ENCODE data around the gene VASN.
"Not testable (repeated sequence)": the region's sequence is repeated elsewhere in the genome, so short reads cannot be mapped to it uniquely, and the experiment has no call there.

VASN gene

DNA sequence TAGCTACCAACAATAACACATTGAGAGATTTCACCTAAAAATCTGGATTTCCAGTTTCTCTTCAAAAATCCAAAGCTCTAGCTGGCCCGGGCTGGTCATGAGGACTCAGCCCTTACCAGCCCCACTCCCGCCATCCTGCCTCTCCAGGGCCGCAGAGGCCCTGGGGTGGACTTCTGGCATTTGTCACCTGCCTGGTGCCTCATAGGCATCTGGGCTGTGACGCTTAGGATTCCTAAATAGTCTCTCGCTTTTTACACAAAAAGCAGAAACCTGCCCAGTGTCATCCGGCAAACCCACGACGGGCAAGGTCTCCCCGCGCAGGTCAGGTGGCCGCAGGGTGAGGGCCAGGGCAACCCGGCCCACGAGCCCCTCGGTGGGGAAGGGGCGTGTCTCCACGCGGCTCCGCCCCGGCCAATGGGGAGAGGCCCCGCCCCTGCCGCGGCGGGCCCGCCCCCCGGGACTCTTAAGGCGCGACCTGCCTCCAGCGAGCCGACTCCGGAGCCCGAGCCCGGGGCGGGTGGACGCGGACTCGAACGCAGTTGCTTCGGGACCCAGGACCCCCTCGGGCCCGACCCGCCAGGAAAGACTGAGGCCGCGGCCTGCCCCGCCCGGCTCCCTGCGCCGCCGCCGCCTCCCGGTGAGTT lies at the start of gene VASN:
Gene VASN (plus strand): TSS at position 492 of the 644 bp plus-strand sequence. CDS start 9,030 bp downstream, outside the sequence.
- DNase-seq (ENCODE audit: low read depth): peak; percentile 37

- DNase-seq (ENCODE audit: low read depth): no peak
Observed at GRCh38 chr16:4322121-4323052, 49.3 kb upstream of the VASN start.

DNA sequence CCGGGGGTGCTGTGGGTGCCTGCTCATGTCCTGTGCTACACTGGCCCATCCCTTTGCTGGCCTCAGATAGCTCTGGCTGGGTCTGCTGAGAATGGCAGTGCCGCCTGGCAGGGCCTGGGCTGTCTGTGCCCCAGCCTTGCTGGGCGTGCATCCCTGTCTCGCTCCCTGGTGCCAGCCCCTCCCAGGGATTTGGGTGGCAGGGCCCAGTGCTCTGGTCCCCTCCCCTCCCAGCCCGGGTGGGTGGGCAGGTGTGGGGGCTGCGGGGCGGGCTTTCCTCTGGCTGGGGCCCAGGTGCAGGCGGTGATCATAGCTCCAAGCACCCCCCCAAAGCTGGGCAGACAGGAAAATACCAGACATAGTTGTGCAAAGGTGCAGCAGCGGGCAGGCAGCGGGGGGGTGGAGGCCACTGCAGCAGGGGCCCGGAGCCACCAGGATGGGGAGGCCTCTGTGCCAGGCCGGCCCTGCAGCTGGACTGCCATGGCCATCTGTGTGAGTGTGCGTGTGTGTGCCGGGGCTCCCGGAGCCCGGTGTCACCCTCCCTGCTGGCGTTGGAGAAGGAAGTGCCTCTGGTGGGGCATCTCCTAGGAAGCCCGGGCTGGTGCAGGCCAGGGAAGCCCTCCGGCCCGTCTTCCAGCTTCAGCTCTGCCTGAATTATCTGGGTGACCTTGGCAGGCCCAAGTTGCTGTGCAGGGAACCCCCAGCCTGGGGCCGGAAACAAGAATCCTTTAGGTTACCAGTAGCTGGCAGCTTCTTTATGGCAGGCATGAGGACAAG lies 48.4 kb upstream of the VASN start:
- no peak for DNase-seq (ENCODE audit: low read depth)

- no peak for DNase-seq (ENCODE audit: low read depth)
Observed at GRCh38 chr16:4323845-4324488, 47.7 kb upstream of the VASN start.

DNA sequence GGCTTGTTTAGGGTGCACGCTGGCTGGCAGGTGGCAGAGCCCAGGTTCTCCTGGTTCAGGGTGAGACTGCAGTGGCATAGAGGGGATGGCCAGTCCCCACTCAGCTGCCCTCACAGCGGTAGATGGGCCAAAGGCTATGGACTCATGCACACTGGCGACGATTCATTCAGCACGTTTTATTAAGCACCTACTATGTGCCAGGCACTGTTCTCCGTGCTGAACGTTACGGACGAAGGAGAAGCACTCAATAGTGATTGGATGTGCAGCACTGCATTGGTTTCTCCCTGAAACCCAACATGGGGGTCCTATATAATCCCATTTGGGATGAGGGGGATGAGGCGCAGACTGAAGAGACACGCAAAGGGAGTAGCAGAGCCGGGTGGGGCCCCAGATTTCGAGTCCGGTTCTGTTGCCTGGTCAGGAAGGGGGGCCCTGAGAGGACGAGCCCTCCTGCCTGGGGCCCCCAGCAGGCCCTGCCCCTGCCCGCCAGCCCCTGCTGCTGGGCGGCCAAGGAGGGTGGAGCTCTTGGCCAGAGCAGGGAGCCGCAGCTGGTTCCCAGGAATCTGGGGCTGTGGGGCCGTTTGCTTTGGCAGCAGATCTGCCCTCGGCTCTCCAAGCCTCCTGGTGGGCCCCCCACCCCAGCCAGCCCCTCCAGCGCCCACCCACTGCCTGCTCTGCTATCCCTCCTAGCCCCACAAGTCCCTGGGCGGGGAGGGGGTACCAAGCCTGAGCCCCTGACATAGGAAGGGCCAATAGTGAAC lies 47.0 kb upstream of the VASN start:
- no peak for DNase-seq (ENCODE audit: low read depth)

DNA sequence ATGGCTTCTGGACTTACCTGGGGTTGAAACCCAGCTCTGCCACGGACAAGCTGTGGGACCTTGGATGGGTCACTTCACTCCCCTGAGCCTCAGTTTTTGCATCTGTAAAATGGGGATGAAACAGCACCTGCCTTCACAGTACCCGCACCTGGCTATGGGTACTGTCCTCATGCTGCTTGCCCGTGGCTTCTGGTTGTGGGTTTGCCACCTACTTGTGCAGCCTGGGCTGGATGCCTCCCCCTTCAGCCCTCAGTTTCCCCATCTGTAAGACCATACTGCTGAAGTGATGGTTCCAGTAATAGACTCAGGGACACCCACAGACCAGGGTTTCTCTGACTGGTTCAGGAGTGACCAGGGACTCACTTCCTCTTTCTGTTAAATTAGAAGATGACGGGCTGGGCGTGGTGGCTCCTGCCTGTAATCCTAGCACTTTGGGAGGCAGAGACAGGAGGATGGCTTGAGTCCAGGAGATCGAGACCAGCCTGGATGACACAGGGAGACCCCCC lies 46.3 kb upstream of the VASN start:
- no peak for DNase-seq (ENCODE audit: low read depth)

DNA sequence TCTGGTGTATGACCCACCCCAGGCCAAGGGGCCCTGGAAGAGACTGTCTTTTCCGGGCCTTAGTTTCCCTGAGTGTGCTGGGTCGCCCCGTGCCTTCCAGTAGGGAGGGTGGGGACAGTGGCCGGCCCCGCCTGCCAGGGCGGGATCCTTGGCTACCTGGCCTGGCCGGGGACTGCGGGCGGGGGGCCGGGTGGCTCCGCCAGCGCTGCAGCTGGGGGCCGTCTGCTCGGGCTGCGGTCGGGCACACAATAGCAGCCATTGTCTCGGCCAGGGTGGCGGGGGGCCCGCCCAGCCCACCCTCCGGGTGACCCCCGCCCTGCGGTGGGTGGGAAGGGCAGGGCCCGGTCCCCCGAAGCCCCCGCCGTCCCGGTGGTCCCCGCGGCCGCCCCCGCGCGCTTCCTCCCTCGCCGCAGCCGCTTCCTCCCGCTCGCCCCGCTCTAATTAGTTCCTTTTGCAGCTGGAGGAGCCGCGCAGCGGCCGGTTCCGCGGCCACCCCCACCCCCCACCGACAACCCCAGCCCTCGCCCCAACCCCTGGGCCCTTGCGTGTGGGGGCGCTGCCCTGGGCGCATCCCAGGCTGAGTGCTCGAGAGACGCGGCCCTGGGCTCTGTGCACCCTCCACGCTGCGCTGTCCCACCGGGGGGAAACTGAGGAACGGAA lies 44.1 kb upstream of the VASN start:
- DNase-seq (ENCODE audit: low read depth): no peak

GRCh38 chr16:4328046-4328781 lies 43.4 kb upstream of the VASN start:
- DNase-seq (ENCODE audit: low read depth): no peak

DNA sequence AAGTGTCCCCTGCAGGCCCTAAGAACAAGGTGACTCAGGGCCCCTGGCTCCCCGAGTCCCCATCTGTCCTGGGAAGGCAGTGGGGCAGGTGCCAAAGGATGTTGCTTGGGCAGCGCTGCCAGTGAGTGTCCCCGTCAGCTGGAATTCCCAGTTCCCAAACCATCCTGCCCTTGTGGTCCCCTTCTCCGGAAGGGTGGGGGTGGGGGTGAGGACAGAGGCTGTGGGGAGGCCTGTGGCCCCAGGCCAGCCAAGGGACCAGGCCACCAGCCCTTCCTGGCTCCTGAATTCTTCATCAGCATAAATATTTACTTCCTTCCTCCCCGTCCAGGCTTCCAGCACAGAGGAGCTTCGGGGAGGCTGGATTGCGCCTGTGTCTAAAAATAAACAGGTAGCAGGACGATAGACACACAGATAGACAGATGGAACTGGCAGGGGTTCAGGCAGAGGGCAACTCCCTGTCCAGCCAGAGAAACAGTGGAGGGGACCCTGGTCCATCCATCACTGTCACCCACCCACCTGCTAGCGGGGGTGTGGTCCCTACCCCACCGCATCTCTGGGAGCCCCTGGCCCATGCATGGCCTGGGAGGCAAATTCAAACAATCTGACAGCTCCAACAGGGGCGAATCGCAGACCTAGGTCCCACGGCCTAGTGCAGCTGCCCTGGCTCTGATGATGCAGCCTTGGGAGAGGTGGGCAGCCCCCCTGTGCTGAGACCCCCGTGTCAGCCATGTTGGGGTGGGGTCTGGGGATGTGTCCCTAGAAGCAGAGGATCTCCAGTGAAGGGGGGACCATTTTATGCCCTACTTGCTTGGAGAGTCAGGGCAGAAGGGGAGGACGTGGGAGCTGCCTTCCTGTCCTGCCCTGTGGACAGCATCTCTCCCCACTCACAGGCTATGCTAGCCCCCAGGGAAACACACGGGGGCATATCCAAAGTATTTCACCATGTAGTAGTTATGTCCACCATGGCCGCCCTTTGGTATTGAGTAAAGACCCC lies 42.6 kb upstream of the VASN start:
- DNase-seq (ENCODE audit: low read depth): no peak

- DNase-seq (ENCODE audit: low read depth): peak; percentile 47
Observed at GRCh38 chr16:4330277-4330874, 41.3 kb upstream of the VASN start.

GRCh38 chr16:4332083-4332482 lies 39.6 kb upstream of the VASN start:
- DNase-seq (ENCODE audit: low read depth): no peak

GRCh38 chr16:4332623-4333307 lies 38.9 kb upstream of the VASN start:
- DNase-seq (ENCODE audit: low read depth): no peak

- DNase-seq (ENCODE audit: low read depth): no peak
Observed at GRCh38 chr16:4333308-4333638, 38.4 kb upstream of the VASN start.

DNA sequence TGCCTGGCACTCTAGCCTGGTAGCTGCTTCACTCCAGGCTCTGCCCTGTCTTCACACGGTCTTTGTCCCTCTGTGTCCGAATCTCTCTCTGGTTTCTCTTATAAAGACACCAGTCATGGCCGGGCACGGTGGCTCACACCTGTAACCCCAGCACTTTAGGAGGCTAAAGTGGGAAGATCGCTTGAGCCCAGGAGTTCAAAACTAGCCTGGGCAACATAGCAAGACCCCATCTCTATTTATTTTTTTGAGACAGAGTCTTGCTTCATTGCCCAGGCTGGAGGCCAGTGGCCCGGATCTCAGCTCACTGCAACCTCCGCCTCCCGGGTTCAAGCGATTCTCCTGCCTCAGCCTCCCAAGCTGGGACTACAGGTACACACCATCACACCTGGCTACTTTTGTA lies 37.9 kb upstream of the VASN start:
- DNase-seq (ENCODE audit: low read depth): not testable (repeated sequence)

GRCh38 chr16:4334724-4335495 lies 36.7 kb upstream of the VASN start:
- no peak for DNase-seq (ENCODE audit: low read depth)

GRCh38 chr16:4336701-4337539 lies 34.7 kb upstream of the VASN start:
- no peak for DNase-seq (ENCODE audit: low read depth)

Data from stimulated activated CD8-positive, alpha-beta memory T cell treated with anti-CD3 and anti-CD28 coated beads, Interleukin-15, amount 100 ng/mL, for 1 hour (primary cell).